CD14-positive monocyte (primary cell): ENCODE data around the gene GLOD5. TPM values are rescaled to one million over a fixed set of nuclear protein-coding genes. Genes with fewer than 3 reads are reported as not detected.

Source experiments
- DNase-seq, 3 donors: peaks; one replicate each; pipeline ENCODE4 v3.0.0-alpha.2; 2011 to 2022
- H2AFZ ChIP-seq: 2 replicates; pipeline ENCODE4 v1.6.0; 2012; ENCODE audit warnings: mild to moderate bottlenecking, low read depth, low read length, inconsistent platforms; ENCODE audit not compliant: insufficient read depth, poor library complexity, severe bottlenecking
- H3K27ac ChIP-seq, 2 donors: 1 replicate in 1 of 2; 2 replicates in 1 of 2; pipeline ENCODE4 v1.5.1; 2012 to 2013; ENCODE audit warnings: low read length in 2 of 2, control low read depth in 1 of 2, inconsistent platforms in 1 of 2, low read depth in 1 of 2, mild to moderate bottlenecking in 1 of 2
- H3K27me3 ChIP-seq, 2 donors: one replicate each; pipeline versions ENCODE4 v1.6.0 to v1.6.1; 2011 to 2013; ENCODE audit warnings: low read length in 2 of 2; ENCODE audit not compliant: control insufficient read depth in 2 of 2, insufficient read depth in 2 of 2
- H3K36me3 ChIP-seq, 2 donors: replicated peaks in 1 of 2; 1 replicate in 1 of 2; 2 replicates in 1 of 2; pipeline versions ENCODE4 v1.5.1 to v1.6.1; 2012 to 2013; ENCODE audit warnings: low read length in 2 of 2, control low read depth in 1 of 2, inconsistent platforms in 1 of 2, mild to moderate bottlenecking in 1 of 2; ENCODE audit not compliant: insufficient read depth in 2 of 2, control insufficient read depth in 1 of 2
- H3K4me1 ChIP-seq, 2 donors: 1 replicate in 1 of 2; 2 replicates in 1 of 2; pipeline versions ENCODE4 v1.5.1 to v1.6.1; 2012 to 2013; ENCODE audit warnings: low read length in 2 of 2, control low read depth in 1 of 2, inconsistent platforms in 1 of 2, mild to moderate bottlenecking in 1 of 2, moderate library complexity in 1 of 2; ENCODE audit not compliant: insufficient read depth in 2 of 2, control insufficient read depth in 1 of 2
- H3K4me2 ChIP-seq: replicated peaks from 2 replicates; pipeline ENCODE3; 2012; ENCODE audit warnings: low read length, moderate library complexity, mild to moderate bottlenecking; ENCODE audit not compliant: poor library complexity, severe bottlenecking; ENCODE audit errors: extremely low read depth
- H3K4me3 ChIP-seq, 3 experiments: fragments of 200-600 bp in 1 of 3; sonication (generic) in 1 of 3; replicated peaks in 1 of 3; 1 replicate in 2 of 3; 2 replicates in 1 of 3; pipeline ENCODE4 v1.5.1; 2011 to 2013; ENCODE audit warnings: low read length in 3 of 3, mild to moderate bottlenecking in 3 of 3, control low read depth in 2 of 3, low read depth in 2 of 3, inconsistent platforms in 1 of 3, moderate library complexity in 1 of 3
- H3K79me2 ChIP-seq: 2 replicates; pipeline ENCODE4 v1.6.0; 2012; ENCODE audit warnings: mild to moderate bottlenecking, control low read depth, inconsistent platforms, low read length, moderate library complexity; ENCODE audit not compliant: insufficient read depth
- H3K9ac ChIP-seq: 2 replicates; pipeline ENCODE4 v1.6.0; 2017; ENCODE audit warnings: low read length, mild to moderate bottlenecking; ENCODE audit not compliant: insufficient read depth, poor library complexity, severe bottlenecking
- H3K9me3 ChIP-seq, 2 donors: replicated peaks in 1 of 2; 1 replicate in 1 of 2; 2 replicates in 1 of 2; pipeline versions ENCODE4 v1.5.1 to v1.6.1; 2012 to 2013; ENCODE audit warnings: low read length in 2 of 2, control low read depth in 1 of 2; ENCODE audit not compliant: control insufficient read depth in 1 of 2, insufficient read depth in 1 of 2
- H4K20me1 ChIP-seq: 2 replicates; pipeline ENCODE4 v1.6.0; 2012; ENCODE audit warnings: mild to moderate bottlenecking, low read length, control low read depth, moderate library complexity; ENCODE audit not compliant: insufficient read depth
- H3K27ac Mint-ChIP-seq, 7 donors: one replicate each; pipeline ENCODE4 v1.8.0; 2020; ENCODE audit warnings: mild to moderate bottlenecking in 7 of 7, mixed read lengths in 7 of 7, moderate library complexity in 6 of 7, inconsistent platforms in 2 of 7
- H3K27me3 Mint-ChIP-seq, 3 donors: one replicate each; pipeline ENCODE4 v1.8.0; 2021 to 2022; ENCODE audit warnings: low read depth in 3 of 3, mild to moderate bottlenecking in 3 of 3, mixed read lengths in 3 of 3, moderate library complexity in 3 of 3, inconsistent platforms in 1 of 3
- H3K36me3 Mint-ChIP-seq, 2 donors: one replicate each; pipeline ENCODE4 v1.8.0; 2020; ENCODE audit warnings: mixed read lengths in 2 of 2, inconsistent platforms in 1 of 2, mild to moderate bottlenecking in 1 of 2
- H3K4me1 Mint-ChIP-seq: one replicate; pipeline ENCODE4 v1.8.0; 2020; ENCODE audit warnings: mild to moderate bottlenecking, mixed read lengths
- H3K4me3 Mint-ChIP-seq, 2 donors: one replicate each; pipeline ENCODE4 v1.8.0; 2020; ENCODE audit warnings: mild to moderate bottlenecking in 2 of 2, mixed read lengths in 2 of 2, moderate library complexity in 1 of 2
- H3K9me3 Mint-ChIP-seq, 7 donors: one replicate each; pipeline ENCODE4 v1.8.0; 2020 to 2022; ENCODE audit warnings: mixed read lengths in 7 of 7, mild to moderate bottlenecking in 6 of 7, moderate library complexity in 6 of 7, inconsistent platforms in 2 of 7
- WGBS: methylation state at CpG from one replicate; pipeline ENCODE4 v1.1.5; 2013; ENCODE audit warnings: missing lambda C conversion rate; ENCODE audit not compliant: insufficient coverage; 5-methylcytosine and 5-hydroxymethylcytosine counted together
- intact Hi-C, 2 donors: fragments of 100-400 bp; cut with micrococcal nuclease; formaldehyde crosslinking; loops; one replicate each; pipeline versions ENCODE4 v1.15.0 to v1.15.1; 2023
- polyA plus RNA-seq, 3 donors: library from polyadenylated mRNA; depleted of rRNA in 1 of 3; unstranded in 2 of 3; stranded (reverse) in 1 of 3; fragments of 300-500 nt in 2 of 3; fragments of >200 nt in 1 of 3; fragmentation: Illumina TruSeq in 2 of 3; gene quantifications; 1 replicate in 2 of 3; 2 replicates in 1 of 3; pipeline ENCODE4 v1.2.3, GENCODE V29; 2012 to 2021
- TF ChIP-seq, protein P1 (sequence below): fragments of 200-600 bp; IDR thresholded peaks from one replicate; pipeline ENCODE4 v1.8.0; 2022; ENCODE audit warnings: antibody characterized with exemption, mild to moderate bottlenecking

The GLOD5 gene
- polyA plus RNA-seq, 3 donors: not detected

DNA sequence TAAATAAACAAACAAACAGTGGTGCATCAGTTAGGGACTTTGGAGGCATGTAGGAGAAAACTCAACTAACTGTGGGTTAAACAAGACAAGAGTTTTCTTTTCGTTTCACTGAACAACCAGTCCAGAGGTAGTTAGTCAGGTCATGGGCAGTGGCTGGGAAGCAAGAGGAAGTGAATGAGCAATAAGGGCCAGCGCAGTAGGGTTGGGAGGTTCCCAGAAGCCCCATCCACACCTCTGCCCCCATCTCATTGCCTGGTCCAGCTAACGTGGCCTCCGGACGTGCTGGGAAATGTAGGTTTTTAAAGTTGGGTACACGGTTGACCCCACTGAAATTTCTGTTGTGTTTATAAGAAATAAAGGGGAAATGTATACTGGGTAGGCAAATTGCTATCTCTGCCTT lies 8.7 kb downstream of the GLOD5 start:
- H3K4me1 Mint-ChIP-seq: no peaks in the 10 kb centered on the region
- H3K27ac Mint-ChIP-seq: no peak overlapping the region
- peaks cover 0 to 4% (median 1%) of the 10 kb centered on the region in 3 donors for H3K27me3 Mint-ChIP-seq
- Histone ChIP-seq H3K4me2 (no peak overlapping the region), H3K36me3 (no peaks in the 10 kb centered on the region), H3K27me3 (no peaks in the 10 kb centered on the region), H4K20me1 (no peaks in the 10 kb centered on the region), H3K9me3 (no peaks in the 10 kb centered on the region), H3K9ac (no peak overlapping the region), H3K79me2 (no peaks in the 10 kb centered on the region), H2AFZ (no peak overlapping the region), H3K27ac (no peak overlapping the region), H3K4me1 (no peaks in the 10 kb centered on the region), H3K4me3 (no peak overlapping the region)
- TF ChIP-seq, protein P1, sequence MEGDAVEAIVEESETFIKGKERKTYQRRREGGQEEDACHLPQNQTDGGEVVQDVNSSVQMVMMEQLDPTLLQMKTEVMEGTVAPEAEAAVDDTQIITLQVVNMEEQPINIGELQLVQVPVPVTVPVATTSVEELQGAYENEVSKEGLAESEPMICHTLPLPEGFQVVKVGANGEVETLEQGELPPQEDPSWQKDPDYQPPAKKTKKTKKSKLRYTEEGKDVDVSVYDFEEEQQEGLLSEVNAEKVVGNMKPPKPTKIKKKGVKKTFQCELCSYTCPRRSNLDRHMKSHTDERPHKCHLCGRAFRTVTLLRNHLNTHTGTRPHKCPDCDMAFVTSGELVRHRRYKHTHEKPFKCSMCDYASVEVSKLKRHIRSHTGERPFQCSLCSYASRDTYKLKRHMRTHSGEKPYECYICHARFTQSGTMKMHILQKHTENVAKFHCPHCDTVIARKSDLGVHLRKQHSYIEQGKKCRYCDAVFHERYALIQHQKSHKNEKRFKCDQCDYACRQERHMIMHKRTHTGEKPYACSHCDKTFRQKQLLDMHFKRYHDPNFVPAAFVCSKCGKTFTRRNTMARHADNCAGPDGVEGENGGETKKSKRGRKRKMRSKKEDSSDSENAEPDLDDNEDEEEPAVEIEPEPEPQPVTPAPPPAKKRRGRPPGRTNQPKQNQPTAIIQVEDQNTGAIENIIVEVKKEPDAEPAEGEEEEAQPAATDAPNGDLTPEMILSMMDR: no peak
- H3K4me3 Mint-ChIP-seq: no peak overlapping the region
- no peaks in the 10 kb centered on the region for H3K36me3 Mint-ChIP-seq
- no CpG with 5 or more reads among the region's 6 CpGs for WGBS
- peaks cover 0 to 8% (median 0%) of the 10 kb centered on the region in 7 donors for H3K9me3 Mint-ChIP-seq
- no peak for DNase-seq
- intact Hi-C loops: no loop called here

DNA sequence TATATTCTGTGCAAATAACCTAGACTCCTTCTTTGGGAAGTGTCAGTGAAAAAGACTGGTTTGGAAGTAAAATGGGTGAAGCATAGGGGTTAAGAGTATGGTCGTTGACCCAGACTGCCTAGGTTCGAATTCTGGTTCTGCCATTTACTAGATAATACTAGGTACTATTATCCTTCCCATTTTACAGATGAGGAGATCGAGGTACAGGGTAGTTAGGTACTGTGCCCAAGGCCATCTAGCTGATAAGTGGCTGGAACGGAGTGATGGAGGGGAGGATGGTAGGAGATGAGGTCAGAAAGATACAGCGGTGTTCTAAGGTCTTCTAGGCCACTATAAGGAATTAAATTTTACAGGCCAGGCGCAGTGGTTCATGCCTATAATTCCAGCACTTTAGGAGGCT lies 11.1 kb downstream of the GLOD5 start:
- H3K4me1 ChIP-seq: no peaks in the 10 kb centered on the region
- Mint-ChIP-seq H3K36me3 (no peaks in the 10 kb centered on the region), H3K4me1 (no peaks in the 10 kb centered on the region), H3K27me3 (peaks cover 0 to 1% (median 1%) of the 10 kb centered on the region in 3 donors), H3K9me3 (peaks cover 0 to 7% (median 0%) of the 10 kb centered on the region in 7 donors), H3K4me3 (no peak overlapping the region), H3K27ac (no peak overlapping the region)
- H3K79me2 ChIP-seq: no peaks in the 10 kb centered on the region
- no peak overlapping the region for H3K27ac ChIP-seq
- no peaks in the 10 kb centered on the region for H3K9me3 ChIP-seq
- intact Hi-C loops: no loop called here
- H3K4me2 ChIP-seq: no peak overlapping the region
- H3K4me3 ChIP-seq: no peak overlapping the region
- WGBS: 100% methylated on average over 3 of the region's 6 CpGs
- TF ChIP-seq, protein P1: no peak
- no peaks in the 10 kb centered on the region for H3K27me3 ChIP-seq
- no peak overlapping the region for H2AFZ ChIP-seq
- no peaks in the 10 kb centered on the region for H3K36me3 ChIP-seq
- H3K9ac ChIP-seq: no peak overlapping the region
- H4K20me1 ChIP-seq: no peaks in the 10 kb centered on the region
- DNase-seq: no peak
